PC-3 (cell line): ENCODE results near the gene RAD51AP1.

Experiments
- CTCF ChIP-seq: fragments of 300-600 bp; sonication (generic); conservative IDR thresholded peaks from 2 replicates; pipeline ENCODE4 v1.5.1; 2017; ENCODE audit warnings: antibody characterized with exemption, low read depth, mild to moderate bottlenecking, low read length
- EZH2 ChIP-seq: fragments of 300-600 bp; sonication (generic); IDR thresholded peaks from one replicate; pipeline ENCODE4 v1.6.1; 2017; ENCODE audit warnings: antibody characterized with exemption, mild to moderate bottlenecking, low read length; ENCODE audit not compliant: unreplicated experiment
- EZH2phosphoT487 ChIP-seq: fragments of 300-600 bp; sonication (generic); IDR thresholded peaks from 2 replicates; pipeline ENCODE4 v1.6.1; 2018; ENCODE audit warnings: mild to moderate bottlenecking, antibody characterized with exemption, low read length, borderline replicate concordance

- TF ChIP-seq CTCF: no peak
- TF ChIP-seq EZH2: no peak
- TF ChIP-seq EZH2phosphoT487: no peak
Measured at GRCh38 chr12:4489556-4489955, 49.1 kb upstream of the RAD51AP1 start.
